SK-N-SH (cell line): ENCODE data around the gene PDHB. TPM values are rescaled to one million over a fixed set of nuclear protein-coding genes. Genes with fewer than 3 reads are reported as not detected.

Experiments used
- CTCF ChIA-PET: fragments of 300-600, 350-600 bp; formaldehyde crosslinking; extraction: SDS; loops from one replicate; lab custom pipeline; 2021; lab: Yijun Ruan, JAX
- POLR2A ChIA-PET: fragments of 350-600 bp; sonication (Branson Sonifier 250); formaldehyde crosslinking; extraction: SDS; loops from one replicate; lab custom pipeline; 2020; ENCODE audit warnings: antibody characterized with exemption, inconsistent platforms; lab: Yijun Ruan, JAX
- DNase-seq: peaks from one replicate; pipeline ENCODE4 v3.0.0; 2012
- H2AFZ ChIP-seq: fragments of 200-600 bp; sonication (generic); 2 replicates; pipeline ENCODE4 v1.8.1; 2016; ENCODE audit warnings: antibody characterized with exemption, mild to moderate bottlenecking, low read depth
- H3F3A ChIP-seq: fragments of 200-600 bp; sonication (generic); replicated peaks from 2 replicates; pipeline ENCODE3; 2016; ENCODE audit warnings: antibody characterized with exemption, mild to moderate bottlenecking; ENCODE audit not compliant: insufficient read depth
- H3K27ac ChIP-seq, 2 experiments: fragments of 200-500 bp in 1 of 2; fragments of 200-600 bp in 1 of 2; sonication (Bioruptor generic) in 1 of 2; sonication (generic), shearing (Covaris generic) in 1 of 2; 2 replicates each; pipeline versions ENCODE4 v1.5.1 to v1.6.1; 2014 to 2016; ENCODE audit warnings: low read depth in 2 of 2, inconsistent platforms in 1 of 2, low read length in 1 of 2, mild to moderate bottlenecking in 1 of 2, mixed read lengths in 1 of 2
- H3K27me3 ChIP-seq: fragments of 200-600 bp; sonication (generic), shearing (Covaris generic); 2 replicates; pipeline ENCODE4 v1.6.1; 2016; ENCODE audit warnings: mixed run types; ENCODE audit not compliant: insufficient read depth
- H3K36me3 ChIP-seq, 2 experiments: fragments of 200-500 bp in 1 of 2; fragments of 200-600 bp in 1 of 2; sonication (Bioruptor generic) in 1 of 2; sonication (generic) in 1 of 2; replicated peaks in 1 of 2; 2 replicates each; pipeline versions ENCODE3 to v1.5.1; 2014 to 2016; ENCODE audit warnings: low read length in 1 of 2, mild to moderate bottlenecking in 1 of 2; ENCODE audit not compliant: insufficient read depth in 2 of 2, control insufficient read depth in 1 of 2
- H3K4me1 ChIP-seq, 2 experiments: fragments of 200-500 bp in 1 of 2; fragments of 200-600 bp in 1 of 2; sonication (Bioruptor generic) in 1 of 2; sonication (generic), shearing (Covaris generic) in 1 of 2; 2 replicates each; pipeline versions ENCODE4 v1.5.1 to v1.6.1; 2014 to 2016; ENCODE audit warnings: low read depth in 1 of 2, low read length in 1 of 2, mixed run types in 1 of 2; ENCODE audit not compliant: insufficient read depth in 2 of 2, control insufficient read depth in 1 of 2
- H3K4me2 ChIP-seq: fragments of 200-600 bp; sonication (generic), shearing (Covaris generic); 2 replicates; pipeline ENCODE4 v1.6.1; 2017; ENCODE audit warnings: mixed run types
- H3K4me3 ChIP-seq, 2 experiments: fragments of 200-500 bp in 1 of 2; fragments of 200-600 bp in 1 of 2; sonication (Bioruptor generic) in 1 of 2; sonication (generic), shearing (Covaris generic) in 1 of 2; 2 replicates each; pipeline versions ENCODE4 v1.5.1 to v1.8.1; 2014 to 2016; ENCODE audit warnings: low read depth in 2 of 2, inconsistent platforms in 1 of 2, low read length in 1 of 2, mild to moderate bottlenecking in 1 of 2, mixed read lengths in 1 of 2, moderate library complexity in 1 of 2
- H3K79me2 ChIP-seq: fragments of 200-600 bp; sonication (generic); 2 replicates; pipeline ENCODE4 v1.8.1; 2017; ENCODE audit warnings: mild to moderate bottlenecking; ENCODE audit not compliant: insufficient read depth
- H3K9ac ChIP-seq: fragments of 200-600 bp; sonication (generic); 2 replicates; pipeline ENCODE4 v1.6.1; 2017; ENCODE audit warnings: mixed run types
- H3K9me2 ChIP-seq: fragments of 200-600 bp; sonication (generic); 2 replicates; pipeline ENCODE4 v1.6.1; 2017; ENCODE audit warnings: mixed run types
- H3K9me3 ChIP-seq: fragments of 200-600 bp; sonication (generic); 2 replicates; pipeline ENCODE4 v1.6.1; 2017; ENCODE audit warnings: mixed run types, mild to moderate bottlenecking, moderate library complexity
- H4K20me1 ChIP-seq: fragments of 200-600 bp; sonication (generic); 2 replicates; pipeline ENCODE4 v1.6.1; 2017; ENCODE audit warnings: mild to moderate bottlenecking, mixed run types; ENCODE audit not compliant: insufficient read depth
- CHD2 ChIP-seq: fragments of 150-350 bp; IDR thresholded peaks from 2 replicates; pipeline ENCODE4 v1.6.1; 2018; ENCODE audit warnings: low read length; ENCODE audit not compliant: partially characterized antibody
- ELF1 ChIP-seq: IDR thresholded peaks from 2 replicates; pipeline ENCODE4 v1.4.0; 2012
- EP300 ChIP-seq, 2 experiments: IDR thresholded peaks; 2 replicates each; pipeline versions ENCODE4 v1.4.0 to v1.6.1; 2012; ENCODE audit warnings: borderline replicate concordance in 1 of 2, low read depth in 1 of 2, low read length in 1 of 2
- EZH2phosphoT487 ChIP-seq: fragments of 200-600 bp; sonication (generic); IDR thresholded peaks from 2 replicates; pipeline ENCODE4 v1.6.1; 2017; ENCODE audit warnings: low read depth, mixed run types, mild to moderate bottlenecking, antibody characterized with exemption, moderate library complexity, borderline replicate concordance
- FOXJ3 ChIP-seq: sonication (generic); formaldehyde crosslinking; IDR thresholded peaks from 2 replicates; pipeline ENCODE4 v1.5.1; 2020; ENCODE audit warnings: mild to moderate bottlenecking, missing genetic modification reagents
- FOXM1 ChIP-seq: IDR thresholded peaks from 2 replicates; pipeline ENCODE4 v1.4.0; 2012; ENCODE audit warnings: low read depth, mild to moderate bottlenecking
- GATA2 ChIP-seq: sonication (generic); formaldehyde crosslinking; IDR thresholded peaks from 2 replicates; pipeline ENCODE4 v1.5.0; 2020; ENCODE audit warnings: mild to moderate bottlenecking, missing genetic modification reagents
- JUND ChIP-seq: IDR thresholded peaks from 2 replicates; pipeline ENCODE4 v1.4.0; 2012
- MEF2A ChIP-seq: IDR thresholded peaks from 2 replicates; pipeline ENCODE4 v1.4.0; 2012; ENCODE audit warnings: low read depth, borderline replicate concordance
- POLR2AphosphoS5 ChIP-seq: IDR thresholded peaks from 2 replicates; pipeline ENCODE4 v1.6.1; 2012; ENCODE audit warnings: low read depth, low read length
- RAD21 ChIP-seq: IDR thresholded peaks from 2 replicates; pipeline ENCODE4 v1.6.1; 2012; ENCODE audit warnings: mild to moderate bottlenecking, low read length
- RCOR1 ChIP-seq: fragments of 150-350 bp; IDR thresholded peaks from 2 replicates; pipeline ENCODE4 v1.6.1; 2017; ENCODE audit warnings: antibody characterized with exemption, low read length
- REST ChIP-seq: IDR thresholded peaks from 2 replicates; pipeline ENCODE4 v1.6.1; 2012; ENCODE audit warnings: mild to moderate bottlenecking, low read depth, low read length, moderate library complexity
- RFX5 ChIP-seq: IDR thresholded peaks from 2 replicates; pipeline ENCODE4 v1.6.1; 2012; ENCODE audit warnings: mild to moderate bottlenecking, improper control_type of control experiment, low read length
- RXRA ChIP-seq: IDR thresholded peaks from 2 replicates; pipeline ENCODE4 v1.4.0; 2012; ENCODE audit warnings: low read depth, mild to moderate bottlenecking, borderline replicate concordance
- SIN3A ChIP-seq: IDR thresholded peaks from 2 replicates; pipeline ENCODE4 v1.6.1; 2012; ENCODE audit warnings: low read depth, mild to moderate bottlenecking, low read length, moderate library complexity, borderline replicate concordance
- SMC3 ChIP-seq: IDR thresholded peaks from 2 replicates; pipeline ENCODE4 v1.6.1; 2012; ENCODE audit warnings: low read depth, low read length, improper control_type of control experiment
- TAF1 ChIP-seq: IDR thresholded peaks from 2 replicates; pipeline ENCODE4 v1.6.1; 2012; ENCODE audit warnings: low read depth, mild to moderate bottlenecking, low read length, moderate library complexity, borderline replicate concordance
- YY1 ChIP-seq: IDR thresholded peaks from 2 replicates; pipeline ENCODE4 v1.4.0; 2012; ENCODE audit warnings: low read depth, mild to moderate bottlenecking
- ZBTB33 ChIP-seq: IDR thresholded peaks from 2 replicates; pipeline ENCODE4 v1.4.0; 2012; ENCODE audit warnings: low read depth, borderline replicate concordance
- WGBS: methylation state at CpG from one replicate; pipeline ENCODE4 v1.1.6; 2017; ENCODE audit warnings: low lambda C conversion rate; 5-methylcytosine and 5-hydroxymethylcytosine counted together
- polyA plus RNA-seq, 3 experiments: library from polyadenylated mRNA; depleted of rRNA; stranded (reverse); fragments of >200 nt; gene quantifications; 2 replicates each; pipeline ENCODE4 v1.2.3, GENCODE V29; 2012
- TF ChIP-seq, protein P1 (sequence below): IDR thresholded peaks from 2 replicates; pipeline ENCODE4 v1.4.0; 2012; ENCODE audit warnings: low read depth

The PDHB gene
- polyA plus RNA-seq, 1 of the 3 experiments (the other 2 are of a cell fraction): 87.5 TPM

DNA sequence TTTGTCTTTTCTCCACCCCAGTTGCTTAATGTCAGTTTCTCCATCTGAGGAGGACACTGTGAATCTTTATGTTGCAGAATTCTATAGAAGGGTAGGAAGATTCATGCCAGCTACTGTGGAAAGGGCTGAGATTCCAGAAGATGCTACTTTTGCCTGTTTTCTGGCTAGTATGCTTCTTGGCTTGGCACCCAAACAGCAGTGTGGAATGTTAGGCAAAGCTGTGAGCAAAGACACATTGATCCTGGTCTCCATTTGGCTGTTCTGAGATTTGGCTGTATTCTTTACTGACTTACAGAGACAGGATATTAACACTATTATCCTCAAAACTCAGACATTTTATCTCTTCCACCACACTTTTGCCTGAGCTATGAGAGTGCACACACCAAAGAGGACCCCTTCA is 39.3 kb downstream of the PDHB start:
- Histone ChIP-seq H3K4me2 (no peak overlapping the region), H3K9me3 (no peaks in the 10 kb centered on the region), H3K27me3 (no peaks in the 10 kb centered on the region)
- DNase-seq: no peak
- TF ChIP-seq ZBTB33: no peak
- TF ChIP-seq ELF1: no peak
- TF ChIP-seq RFX5: no peak
- no peak for TF ChIP-seq RAD21
- TF ChIP-seq RCOR1: no peak
- no peak for TF ChIP-seq MEF2A
- no peak for TF ChIP-seq TAF1
- TF ChIP-seq JUND: no peak
- no peak for TF ChIP-seq FOXJ3 (CRISPR knock-in tag)
- no peak for TF ChIP-seq EP300 (IDR thresholded peaks at IDR 0.05; ENCODE audit: borderline replicate concordance in 1 of 2, low read depth in 1 of 2, low read length in 1 of 2)
- TF ChIP-seq SIN3A: no peak
- TF ChIP-seq, protein P1, sequence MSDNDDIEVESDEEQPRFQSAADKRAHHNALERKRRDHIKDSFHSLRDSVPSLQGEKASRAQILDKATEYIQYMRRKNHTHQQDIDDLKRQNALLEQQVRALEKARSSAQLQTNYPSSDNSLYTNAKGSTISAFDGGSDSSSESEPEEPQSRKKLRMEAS: no peak
- TF ChIP-seq, all 33 proteins: peak for 0
- CTCF ChIA-PET: interaction anchor here (0.7 to 1.3 kb wide), 4 partner anchors 21 to 217 kb away, joined by 3 to 4 read pairs (median 3); no protein-coding TSS in a partner anchor
- Histone ChIP-seq H3K9me2 (no peaks in the 10 kb centered on the region), H4K20me1 (no peaks in the 10 kb centered on the region), H3K27ac (no peak overlapping the region), H3F3A (no peaks in the 10 kb centered on the region), H3K79me2 (no peaks in the 10 kb centered on the region), H3K36me3 (peaks cover 13 to 34% of the 10 kb centered on the region in 2 experiments), H3K4me1 (peaks cover 0 to 15% of the 10 kb centered on the region in 2 experiments; a peak in 2 of 4 replicates), H3K9ac (no peak overlapping the region), H2AFZ (no peak overlapping the region), H3K4me3 (no peak overlapping the region)
- POLR2A ChIA-PET: no interaction called here

DNA sequence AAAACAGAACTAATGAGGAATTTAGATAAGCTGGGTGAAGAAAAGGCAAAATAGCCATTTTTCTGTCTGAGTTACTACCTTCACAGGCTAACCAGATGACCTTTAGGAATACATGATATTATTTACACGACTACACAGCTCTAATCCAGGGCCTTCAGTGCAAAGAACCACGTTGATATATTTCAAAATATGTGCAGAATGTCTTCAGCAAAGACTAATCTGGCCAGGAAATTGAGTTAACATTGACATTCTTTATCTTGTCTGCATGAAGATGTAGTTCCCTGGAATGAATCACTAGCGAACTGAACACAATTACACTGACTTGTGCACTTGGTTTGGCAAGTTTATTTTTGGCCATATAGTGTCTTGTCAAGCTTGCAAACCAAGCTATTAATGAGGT is 41.5 kb downstream of the PDHB start:
- Histone ChIP-seq H4K20me1 (no peaks in the 10 kb centered on the region), H3K36me3 (peaks cover 13 to 22% of the 10 kb centered on the region in 2 experiments), H3K4me2 (0 out of 2 replicates have a peak overlapping the region, but pooled peaks have one; percentile 17), H3K27ac (peak overlapping the region in 1 of 2 experiments; percentile 29; a peak in 1 of 4 replicates), H3K9me3 (no peaks in the 10 kb centered on the region), H3F3A (peaks cover 4% of the 10 kb centered on the region), H3K9ac (no peak overlapping the region), H3K4me1 (peaks cover 3 to 23% of the 10 kb centered on the region in 2 experiments), H3K4me3 (no peak overlapping the region), H2AFZ (no peak overlapping the region), H3K27me3 (no peaks in the 10 kb centered on the region), H3K79me2 (no peaks in the 10 kb centered on the region), H3K9me2 (no peaks in the 10 kb centered on the region)
- no peak for DNase-seq
- 26% methylated on average over 3 of the region's 3 CpGs for WGBS
- TF ChIP-seq REST (no peak), EZH2phosphoT487 (no peak), SMC3 (no peak), FOXM1 (no peak), RXRA (no peak), FOXJ3 (CRISPR knock-in tag) (no peak), YY1 (no peak), POLR2AphosphoS5 (no peak), RAD21 (no peak), GATA2 (no peak), TAF1 (no peak), EP300 (IDR thresholded peaks at IDR 0.05; ENCODE audit: borderline replicate concordance in 1 of 2, low read depth in 1 of 2, low read length in 1 of 2) (no peak), RCOR1 (no peak), CHD2 (no peak)
- POLR2A ChIA-PET: no interaction called here
- CTCF ChIA-PET: interaction anchor here (0.6 to 1.0 kb wide), 2 partner anchors 20 to 86 kb away, joined by 3 to 4 read pairs; partner anchors contain the start of genes HTD2 and RPP14
